Measurements from ENCODE around the gene PVRIG. TPM values are rescaled to one million over a fixed set of nuclear protein-coding genes. Genes with fewer than 3 reads are reported as not detected.

Gene PVRIG
- not detected in 2 replicates for total RNA-seq

GRCh38 chr7:100219801-100220585 lies at the start of gene PVRIG:
Gene PVRIG, plus strand, starts transcription at chr7:100219949. Its CDS starts 22 bp downstream, at chr7:100219971.

DNA sequence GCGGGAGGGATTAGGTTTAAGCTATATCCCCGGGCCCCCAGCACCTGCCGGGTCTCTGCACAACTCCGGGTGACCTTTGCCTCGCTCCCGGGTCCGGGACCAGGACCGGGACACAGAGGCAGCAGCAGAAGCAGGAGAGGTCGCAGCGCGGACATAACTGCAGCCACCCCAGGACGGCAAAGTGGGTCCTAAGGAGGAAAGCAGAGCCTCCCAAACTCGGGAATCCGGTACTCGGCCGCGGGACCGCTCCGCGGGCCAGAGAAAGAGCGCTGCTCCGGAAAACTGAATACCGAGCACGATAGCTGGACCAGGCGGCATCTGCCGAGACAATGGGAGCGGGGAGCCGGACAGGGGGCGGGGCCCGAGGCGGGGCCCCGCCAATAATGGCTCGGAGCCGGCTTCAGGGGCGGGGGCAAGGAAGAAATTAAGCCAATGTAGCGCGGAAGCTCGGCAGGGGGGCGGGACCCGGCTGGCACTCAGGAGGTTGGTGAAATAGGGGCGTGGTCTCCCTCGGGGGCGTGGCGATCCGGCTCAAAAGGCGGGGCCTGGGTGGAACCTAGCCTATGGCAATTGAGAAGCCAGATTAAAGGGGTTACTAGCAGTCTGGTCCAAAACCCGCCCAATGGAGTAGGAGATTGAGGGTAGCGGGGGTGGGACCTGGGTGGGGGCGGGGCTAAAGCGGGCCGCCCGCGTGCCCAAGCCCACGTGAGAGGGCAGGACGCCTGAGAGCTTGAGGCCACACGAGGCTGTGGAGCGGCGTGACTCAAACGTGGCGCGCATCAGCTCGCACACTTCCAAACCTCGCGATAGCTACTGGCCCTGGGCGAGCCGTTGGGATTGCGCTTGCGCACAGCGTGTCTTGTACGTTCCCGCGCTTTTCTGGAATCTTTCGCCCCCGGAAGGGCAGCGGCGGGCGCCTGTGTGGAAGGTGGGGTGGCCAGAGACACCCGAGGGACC lies 42.4 kb upstream of the PVRIG start, which contains the start of the genes GPC2 and STAG3:
TSS of gene GPC2 (minus strand) at position 337 of the 957 bp plus-strand sequence. CDS start at position 155, 182 bp downstream.
TSS of gene STAG3 (plus strand) at position 874 of the 957 bp plus-strand sequence. CDS start 2,639 bp downstream, outside the sequence.

Other genes with a start within 250 kb of the PVRIG start
- 1.0 and 1.3 TPM in 2 replicates for gene AZGP1, start 243.9 kb upstream of the PVRIG start, total RNA-seq
- gene ZKSCAN1, start 204.4 kb upstream of the PVRIG start, total RNA-seq: 40.3 and 61.4 TPM in 2 replicates
- 11.0 and 15.4 TPM in 2 replicates for gene ZSCAN21, start 170.2 kb upstream of the PVRIG start, total RNA-seq
- gene ZNF3, start 138.2 kb upstream of the PVRIG start, total RNA-seq: 22.2 and 28.9 TPM in 2 replicates
- 56.0 and 63.2 TPM in 2 replicates for gene COPS6, start 131.0 kb upstream of the PVRIG start, total RNA-seq
- gene MCM7, start 118.6 kb upstream of the PVRIG start, total RNA-seq: 25.6 and 27.3 TPM in 2 replicates
- gene AP4M1, start 118.3 kb upstream of the PVRIG start, total RNA-seq: 12.6 and 16.8 TPM in 2 replicates
- gene TAF6, start 100.6 kb upstream of the PVRIG start, total RNA-seq: 23.6 and 46.7 TPM in 2 replicates
- gene CNPY4, start 100.3 kb upstream of the PVRIG start, total RNA-seq: 1.4 and 4.6 TPM in 2 replicates
- 1.00 and 1.0 TPM in 2 replicates for gene MBLAC1, start 93.0 kb upstream of the PVRIG start, total RNA-seq
- gene LAMTOR4, start 71.0 kb upstream of the PVRIG start, total RNA-seq: 37.9 and 61.5 TPM in 2 replicates
- gene TRAPPC14, start 61.2 kb upstream of the PVRIG start, total RNA-seq: 6.2 and 8.7 TPM in 2 replicates
- 0.34 and 1.1 TPM in 2 replicates for gene GAL3ST4, start 51.3 kb upstream of the PVRIG start, total RNA-seq
- gene GPC2, start 42.6 kb upstream of the PVRIG start, total RNA-seq: 1.4 and 2.1 TPM in 2 replicates
- gene STAG3, start 42.0 kb upstream of the PVRIG start, total RNA-seq: 0.07 and 0.34 TPM in 2 replicates
- not detected in 2 replicates for gene SPDYE3, start 87.8 kb downstream of the PVRIG start, total RNA-seq
- gene PILRB, start 138.2 kb downstream of the PVRIG start, total RNA-seq: 2.7 and 9.3 TPM in 2 replicates
- under 0.01 and 0.14 TPM in 2 replicates for gene PILRA, start 153.5 kb downstream of the PVRIG start, total RNA-seq
- 3.3 and 5.5 TPM in 2 replicates for gene ZCWPW1, start 208.8 kb downstream of the PVRIG start, total RNA-seq
- 24.7 and 27.3 TPM in 2 replicates for gene MEPCE, start 209.9 kb downstream of the PVRIG start, total RNA-seq
- 13.9 and 33.2 TPM in 2 replicates for gene PPP1R35, start 216.5 kb downstream of the PVRIG start, total RNA-seq
- gene SPACDR, start 244.3 kb downstream of the PVRIG start, total RNA-seq: 0.34 and 0.43 TPM in 2 replicates